Gastrocnemius medialis (tissue), 4 donors: ENCODE data around the gene GADD45B. TPM values are rescaled to one million over a fixed set of nuclear protein-coding genes. Genes with fewer than 3 reads are reported as not detected.

Experiments
- ATAC-seq, 2 donors: fragments of 150-250 bp; one replicate each; pipeline ENCODE4 v1.9.1; 2016
- DNase-seq, 2 donors: peaks; one replicate each; pipeline ENCODE4 v3.0.0-alpha.2; 2019
- H3K27ac ChIP-seq, 4 donors: fragments of 200-600 bp; sonication (generic); 1 replicate in 1 of 4; 2 replicates in 3 of 4; pipeline ENCODE4 v1.5.1; 2016 to 2018; ENCODE audit warnings: mild to moderate bottlenecking in 2 of 4, moderate library complexity in 1 of 4
- H3K27me3 ChIP-seq, 3 donors: fragments of 200-600 bp; sonication (generic) in 2 of 3; 1 replicate in 1 of 3; 2 replicates in 2 of 3; pipeline versions ENCODE4 v1.5.1 to v1.6.0; 2016 to 2019; ENCODE audit warnings: mild to moderate bottlenecking in 1 of 3, moderate library complexity in 1 of 3
- H3K36me3 ChIP-seq, 2 donors: fragments of 200-600 bp; sonication (generic) in 1 of 2; one replicate each; pipeline ENCODE4 v1.5.1; 2017 to 2018
- H3K4me1 ChIP-seq, 2 donors: fragments of 200-600 bp; sonication (generic) in 1 of 2; one replicate each; pipeline ENCODE4 v1.5.1; 2016 to 2017; ENCODE audit warnings: mild to moderate bottlenecking in 2 of 2
- H3K4me3 ChIP-seq, 4 donors: fragments of 200-600 bp; sonication (generic) in 3 of 4; 1 replicate in 1 of 4; 2 replicates in 3 of 4; pipeline ENCODE4 v1.5.1; 2016 to 2019; ENCODE audit warnings: mild to moderate bottlenecking in 2 of 4
- H3K9me3 ChIP-seq, 3 donors: fragments of 200-600 bp; sonication (generic) in 2 of 3; 1 replicate in 1 of 3; 2 replicates in 2 of 3; pipeline ENCODE4 v1.5.1; 2016 to 2019
- POLR2A ChIP-seq, 2 donors: fragments of 450-650 bp; IDR thresholded peaks; one replicate each; pipeline ENCODE4 v1.6.1; 2017; ENCODE audit warnings: antibody characterized with exemption in 2 of 2, mild to moderate bottlenecking in 2 of 2, moderate library complexity in 2 of 2
- in situ Hi-C, 4 donors: fragments of 200-750 bp; cut with MboI; loops; one replicate each; pipeline versions ENCODE4 v1.15.0 to v1.8.0; 2017; ENCODE audit warnings: low sequenced_read_pairs in 4 of 4
- intact Hi-C: fragments of 100-400 bp; cut with DNase I; formaldehyde crosslinking; loops from one replicate; pipeline ENCODE4 v1.15.1; 2023; ENCODE audit warnings: low total_unique reads
- total RNA-seq, 4 donors: library from RNA; depleted of rRNA; stranded (reverse); fragments of >200 nt; gene quantifications; one replicate each; pipeline versions ENCODE4 v1.1.0 to v1.2.3, GENCODE V29; 2016
- TF ChIP-seq, protein P1 (sequence below), 5 experiments: fragments of 450-650 bp in 3 of 5; fragments of 200-600 bp in 2 of 5; sonication (generic) in 2 of 5; IDR thresholded peaks in 4 of 5; conservative IDR thresholded peaks in 1 of 5; 1 replicate in 4 of 5; 2 replicates in 1 of 5; pipeline ENCODE4 v1.5.1; 2016 to 2019; ENCODE audit warnings: antibody characterized with exemption in 5 of 5, mild to moderate bottlenecking in 3 of 5, moderate library complexity in 3 of 5

GADD45B gene
- 10 to 100 TPM; 32.2 to 48.7 (median 41.7) TPM for total RNA-seq

- ATAC-seq (peak; percentile 85 to 86), DNase-seq (peak; percentile 95 to 96)
- Histone ChIP-seq H3K27ac (peak within 1 kb of the TSS; percentile 81 to 98 (median 90)), H3K27me3 (no peaks in the 10 kb centered on the region), H3K4me1 (peaks cover 21 to 42% of the 10 kb centered on the region in 2 donors), H3K36me3 (no peaks in the 10 kb centered on the region), H3K4me3 (peak within 1 kb of the TSS; percentile 66 to 92 (median 84)), H3K9me3 (no peaks in the 10 kb centered on the region)
- in situ Hi-C loops (loop anchor here in 3 of 4 donors (5.0 to 10.0 kb wide), 5 partner anchors 66 to 139 kb away; no protein-coding TSS in a partner anchor), intact Hi-C loops (loop anchor here (1.0 to 2.0 kb wide), 2 partner anchors 19 to 70 kb away; no protein-coding TSS in a partner anchor)
- TF ChIP-seq, protein P1, sequence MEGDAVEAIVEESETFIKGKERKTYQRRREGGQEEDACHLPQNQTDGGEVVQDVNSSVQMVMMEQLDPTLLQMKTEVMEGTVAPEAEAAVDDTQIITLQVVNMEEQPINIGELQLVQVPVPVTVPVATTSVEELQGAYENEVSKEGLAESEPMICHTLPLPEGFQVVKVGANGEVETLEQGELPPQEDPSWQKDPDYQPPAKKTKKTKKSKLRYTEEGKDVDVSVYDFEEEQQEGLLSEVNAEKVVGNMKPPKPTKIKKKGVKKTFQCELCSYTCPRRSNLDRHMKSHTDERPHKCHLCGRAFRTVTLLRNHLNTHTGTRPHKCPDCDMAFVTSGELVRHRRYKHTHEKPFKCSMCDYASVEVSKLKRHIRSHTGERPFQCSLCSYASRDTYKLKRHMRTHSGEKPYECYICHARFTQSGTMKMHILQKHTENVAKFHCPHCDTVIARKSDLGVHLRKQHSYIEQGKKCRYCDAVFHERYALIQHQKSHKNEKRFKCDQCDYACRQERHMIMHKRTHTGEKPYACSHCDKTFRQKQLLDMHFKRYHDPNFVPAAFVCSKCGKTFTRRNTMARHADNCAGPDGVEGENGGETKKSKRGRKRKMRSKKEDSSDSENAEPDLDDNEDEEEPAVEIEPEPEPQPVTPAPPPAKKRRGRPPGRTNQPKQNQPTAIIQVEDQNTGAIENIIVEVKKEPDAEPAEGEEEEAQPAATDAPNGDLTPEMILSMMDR (IDR thresholded peaks at IDR 0.05 in 4 of 5, conservative IDR thresholded peaks at IDR 0.05 in 1 of 5), result peak in 1 of 5 experiments; percentile 15
- peak; percentile 100 for TF ChIP-seq POLR2A (IDR thresholded peaks at IDR 0.05)
Observed at GRCh38 chr19:2475702-2476450, at the start of gene GADD45B. Gene GADD45B (plus strand): TSS chr19:2476127. CDS start chr19:2476359, 232 bp downstream.

GRCh38 chr19:2426611-2427428, 49.1 kb upstream of the GADD45B start:
- H3K27ac ChIP-seq, result peak overlapping the region; percentile 89 to 98 (median 92)
- peak overlapping the region; percentile 82 to 98 (median 90) for H3K4me3 ChIP-seq
- peaks cover 23 to 30% of the 10 kb centered on the region in 2 donors for H3K4me1 ChIP-seq
- in situ Hi-C loops (no loop called here), intact Hi-C loops (loop anchor here (1.0 kb wide), 1 partner anchor 19 kb away; no protein-coding TSS in a partner anchor)
- H3K27me3 ChIP-seq, result no peaks in the 10 kb centered on the region
- H3K36me3 ChIP-seq, result peaks cover 0 to 9% of the 10 kb centered on the region in 2 donors
- DNase-seq (peak; percentile 33 to 49), ATAC-seq (peak; percentile 22 to 23)
- H3K9me3 ChIP-seq, result no peaks in the 10 kb centered on the region
- no peak for TF ChIP-seq POLR2A (IDR thresholded peaks at IDR 0.05)
- TF ChIP-seq, protein P1 (IDR thresholded peaks at IDR 0.05 in 4 of 5, conservative IDR thresholded peaks at IDR 0.05 in 1 of 5), result no peak

DNA sequence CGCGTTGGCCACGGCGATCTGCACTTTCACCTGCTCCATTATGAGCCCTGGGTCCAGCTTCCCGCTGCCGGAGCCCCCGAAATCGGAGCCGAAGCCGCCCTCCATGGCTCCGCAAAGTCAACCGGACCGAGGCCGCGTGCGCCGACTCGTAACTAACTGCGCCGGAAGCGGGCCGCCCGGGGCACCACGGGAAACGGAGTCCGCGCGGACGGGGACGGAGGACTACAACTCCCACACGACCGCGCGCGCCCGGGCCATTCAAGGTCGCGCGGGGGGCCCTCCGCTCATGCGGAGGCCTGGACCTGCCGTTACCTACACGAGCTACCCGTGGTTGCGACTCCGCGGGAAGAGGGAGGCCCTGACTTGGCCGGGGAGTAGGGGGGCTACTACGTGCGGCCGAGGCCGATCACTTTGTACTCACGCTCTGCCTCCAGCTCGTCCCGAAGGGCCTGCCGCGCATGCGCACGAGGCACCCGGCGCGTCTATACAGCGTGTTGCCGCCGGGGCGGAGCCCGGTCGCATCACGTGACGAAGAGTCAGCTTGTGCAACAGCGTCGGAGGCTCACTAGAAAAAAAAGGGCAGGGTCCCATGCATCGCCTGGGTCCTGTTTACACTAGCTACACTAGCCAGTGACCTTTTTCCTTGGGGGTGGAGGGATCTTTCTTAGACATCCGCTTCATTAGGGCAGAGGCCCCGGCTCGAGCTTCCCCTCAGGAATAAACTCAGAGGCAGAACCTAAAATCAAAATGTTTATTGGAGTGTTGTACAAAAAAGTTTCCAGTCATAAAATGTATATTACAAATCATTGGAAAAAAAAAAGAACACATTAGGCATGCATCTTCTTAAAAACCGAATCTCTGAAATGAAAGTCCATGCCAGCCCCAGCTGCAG, 48.3 kb upstream of the GADD45B start, which contains the start of gene TIMM13:
Gene TIMM13 (minus strand): TSS at position 158 of the 892 bp plus-strand sequence. CDS start 53 bp downstream, at position 105.
- TF ChIP-seq, protein P1 (IDR thresholded peaks at IDR 0.05 in 4 of 5, conservative IDR thresholded peaks at IDR 0.05 in 1 of 5), result no peak
- peak; percentile 82 to 83 for TF ChIP-seq POLR2A (IDR thresholded peaks at IDR 0.05)
- intact Hi-C loops, result loop anchor here (1.0 kb wide), 1 partner anchor 19 kb away; no protein-coding TSS in a partner anchor
- Histone ChIP-seq H3K9me3 (no peaks in the 10 kb centered on the region), H3K4me1 (peaks cover 23 to 30% of the 10 kb centered on the region in 2 donors), H3K36me3 (peaks cover 0 to 13% of the 10 kb centered on the region in 2 donors), H3K4me3 (peak within 1 kb of the TSS; percentile 82 to 98 (median 90)), H3K27me3 (no peaks in the 10 kb centered on the region), H3K27ac (peak within 1 kb of the TSS; percentile 89 to 98 (median 92))
- in situ Hi-C loops, result no loop called here
- ATAC-seq, result peak; percentile 89 to 94
- DNase-seq, result peak; percentile 91 to 95

DNA sequence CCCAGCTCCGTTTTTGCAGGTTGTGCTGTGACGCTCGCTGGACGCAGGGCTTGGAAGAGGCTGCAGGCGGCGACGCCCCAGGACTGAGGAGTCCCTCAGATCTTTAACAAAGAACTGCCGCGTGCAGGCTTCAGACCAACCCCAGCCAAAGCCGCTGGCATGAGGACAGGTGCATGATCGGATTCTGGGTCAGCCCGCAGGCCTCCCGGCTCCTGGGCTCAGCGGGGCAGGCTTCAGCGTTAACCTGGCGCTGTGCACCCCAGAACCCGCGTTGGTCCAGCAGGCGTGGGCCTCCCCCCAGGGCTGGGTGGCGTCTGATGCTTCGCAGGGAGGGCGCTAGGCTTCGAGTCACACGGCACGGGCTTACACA, 47.6 kb upstream of the GADD45B start:
- peak overlapping the region; percentile 82 to 98 (median 90) for H3K4me3 ChIP-seq
- H3K27ac ChIP-seq, result peak overlapping the region; percentile 89 to 98 (median 92)
- H3K4me1 ChIP-seq, result peaks cover 23 to 30% of the 10 kb centered on the region in 2 donors
- peak; percentile 11 to 42 for ATAC-seq
- in situ Hi-C loops (no loop called here), intact Hi-C loops (no loop called here)
- H3K9me3 ChIP-seq, result no peaks in the 10 kb centered on the region
- DNase-seq, result peak in 1 of 2 donors; percentile 53
- TF ChIP-seq, protein P1 (IDR thresholded peaks at IDR 0.05 in 4 of 5, conservative IDR thresholded peaks at IDR 0.05 in 1 of 5), result no peak
- no peak for TF ChIP-seq POLR2A (IDR thresholded peaks at IDR 0.05)
- H3K36me3 ChIP-seq, result peaks cover 0 to 13% of the 10 kb centered on the region in 2 donors
- no peaks in the 10 kb centered on the region for H3K27me3 ChIP-seq
